ENCODE data around the gene RBM42. TPM values are rescaled to one million over a fixed set of nuclear protein-coding genes. Genes with fewer than 3 reads are reported as not detected.
A peak's percentile ranks its signal among the peaks of the same experiment; 100 is the strongest.

Gene RBM42
- total RNA-seq, 2 experiments from 2014 or later, result 87.4 to 92.2 TPM

GRCh38 chr19:35666251-35666913 is 37.5 kb downstream of the RBM42 start, which contains the start of gene UPK1A:
Gene UPK1A (plus strand): TSS chr19:35666517. CDS start chr19:35666813, 296 bp downstream.
- ATAC-seq (ENCODE audit: low read depth) (no peak), DNase-seq (no peak)
- Mint-ChIP-seq H3K4me1 (no peaks in the 10 kb centered on the region), H3K27me3 (peaks cover 13% of the 10 kb centered on the region), H3K4me3 (no peak within 1 kb of the TSS), H3K27ac (no peak within 1 kb of the TSS), H3K9me3 (no peaks in the 10 kb centered on the region), H3K36me3 (no peaks in the 10 kb centered on the region)
- POLR2A ChIA-PET, result no interaction called here

GRCh38 chr19:35669566-35669965 is 40.7 kb downstream of the RBM42 start:
- no peak overlapping the region for H3K27ac Mint-ChIP-seq
- H3K4me3 Mint-ChIP-seq, result no peak overlapping the region

GRCh38 chr19:35669974-35670373 is 41.1 kb downstream of the RBM42 start:
- Mint-ChIP-seq H3K4me3 (no peak overlapping the region), H3K27ac (no peak overlapping the region), H3K36me3 (no peaks in the 10 kb centered on the region), H3K9me3 (no peaks in the 10 kb centered on the region), H3K27me3 (peaks cover 33% of the 10 kb centered on the region), H3K4me1 (peaks cover 10% of the 10 kb centered on the region)
- DNase-seq, result no peak
- no peak for ATAC-seq (ENCODE audit: low read depth)
- POLR2A ChIA-PET, result no interaction called here

More at GRCh38 chr19:35669566-35669965, 40.7 kb downstream of the RBM42 start:
- DNase-seq, result no peak
- peaks cover 10% of the 10 kb centered on the region for H3K4me1 Mint-ChIP-seq
- H3K27me3 Mint-ChIP-seq, result peaks cover 30% of the 10 kb centered on the region
- ATAC-seq (ENCODE audit: low read depth), result no peak
- POLR2A ChIA-PET, result interaction anchor here (0.7 kb wide), 1 partner anchor 40 kb away, joined by 3 read pairs; no protein-coding TSS in a partner anchor
- H3K36me3 Mint-ChIP-seq, result no peaks in the 10 kb centered on the region
- no peaks in the 10 kb centered on the region for H3K9me3 Mint-ChIP-seq

GRCh38 chr19:35670686-35671085 is 41.9 kb downstream of the RBM42 start:
- H3K27ac Mint-ChIP-seq, result no peak overlapping the region
- H3K4me1 Mint-ChIP-seq, result peaks cover 10% of the 10 kb centered on the region
- POLR2A ChIA-PET, result no interaction called here
- H3K27me3 Mint-ChIP-seq, result peaks cover 36% of the 10 kb centered on the region
- ATAC-seq (ENCODE audit: low read depth), result no peak
- no peaks in the 10 kb centered on the region for H3K9me3 Mint-ChIP-seq
- no peak overlapping the region for H3K4me3 Mint-ChIP-seq
- DNase-seq, result no peak
- H3K36me3 Mint-ChIP-seq, result no peaks in the 10 kb centered on the region

- Mint-ChIP-seq H3K9me3 (no peaks in the 10 kb centered on the region), H3K36me3 (no peaks in the 10 kb centered on the region), H3K27ac (no peak overlapping the region), H3K27me3 (peaks cover 39% of the 10 kb centered on the region), H3K4me3 (no peak overlapping the region), H3K4me1 (peaks cover 10% of the 10 kb centered on the region)
- ATAC-seq (ENCODE audit: low read depth) (no peak), DNase-seq (no peak)
- POLR2A ChIA-PET, result interaction anchor here (1.6 kb wide), 1 partner anchor 23 kb away, joined by 4 read pairs; the partner anchor contains the start of gene COX6B1
These were observed 43.0 kb downstream of the RBM42 start for GRCh38 chr19:35671818-35672217.

- ATAC-seq (ENCODE audit: low read depth), result peak; percentile 81
- POLR2A ChIA-PET, result interaction anchor here (0.6 to 1.4 kb wide), 8 partner anchors 13 to 137 kb away, joined by 3 to 8 read pairs (median 3); partner anchors contain the start of genes COX6B1, ETV2, PSENEN and U2AF1L4
- H3K4me1 Mint-ChIP-seq, result peaks cover 10% of the 10 kb centered on the region
- no peaks in the 10 kb centered on the region for H3K9me3 Mint-ChIP-seq
- H3K27ac Mint-ChIP-seq, result peak overlapping the region; percentile 73
- H3K27me3 Mint-ChIP-seq, result peaks cover 39% of the 10 kb centered on the region
- H3K4me3 Mint-ChIP-seq, result peak overlapping the region; percentile 84
- H3K36me3 Mint-ChIP-seq, result no peaks in the 10 kb centered on the region
- DNase-seq, result peak; percentile 62
These were observed 44.4 kb downstream of the RBM42 start for GRCh38 chr19:35673121-35673804.

- ATAC-seq (ENCODE audit: low read depth) (no peak), DNase-seq (no peak)
- Mint-ChIP-seq H3K36me3 (no peaks in the 10 kb centered on the region), H3K27ac (no peak overlapping the region), H3K9me3 (no peaks in the 10 kb centered on the region), H3K27me3 (peaks cover 27% of the 10 kb centered on the region), H3K4me3 (no peak overlapping the region), H3K4me1 (peaks cover 10% of the 10 kb centered on the region)
- POLR2A ChIA-PET, result interaction anchor here (1.5 kb wide), 1 partner anchor 28 kb away, joined by 4 read pairs; the partner anchor contains the start of gene COX6B1
These were observed 46.8 kb downstream of the RBM42 start for GRCh38 chr19:35675589-35676140.

Other genes starting within 250 kb of the RBM42 start
- gene FFAR2, start 180.8 kb upstream of the RBM42 start, total RNA-seq, result not detected
- not detected for gene KRTDAP, start 138.6 kb upstream of the RBM42 start, total RNA-seq
- 1 to 10 TPM; 2.5 to 3.5 TPM for gene DMKN, start 115.4 kb upstream of the RBM42 start, total RNA-seq
- gene SBSN, start 100.7 kb upstream of the RBM42 start, total RNA-seq, result not detected
- gene GAPDHS, start 95.6 kb upstream of the RBM42 start, total RNA-seq, result not detected
- 10 to 100 TPM; 37.2 to 38.2 TPM for gene TMEM147, start 83.4 kb upstream of the RBM42 start, total RNA-seq
- gene ATP4A, start 65.4 kb upstream of the RBM42 start, total RNA-seq, result not detected
- not detected for gene PMIS2, start 42.9 kb upstream of the RBM42 start, total RNA-seq
- 10 to 100 TPM; 50.5 to 51.7 TPM for gene HAUS5, start 16.3 kb upstream of the RBM42 start, total RNA-seq
- 1 to 10 TPM; 1.6 to 1.9 TPM for gene ETV2, start 12.7 kb downstream of the RBM42 start, total RNA-seq
- gene COX6B1, start 19.3 kb downstream of the RBM42 start, total RNA-seq, result 100 to 1,000 TPM; 407 to 412 TPM
- 1 to 10 TPM in 1 of 2 experiments, under 1 TPM in 1; 0.88 to 1.7 TPM for gene UPK1A, start 37.5 kb downstream of the RBM42 start, total RNA-seq
- 10 to 100 TPM; 24.5 to 33.6 TPM for gene ZBTB32, start 75.5 kb downstream of the RBM42 start, total RNA-seq
- 10 to 100 TPM; 74.6 to 75.9 TPM for gene KMT2B, start 89.0 kb downstream of the RBM42 start, total RNA-seq
- 10 to 100 TPM; 63.0 to 63.4 TPM for gene IGFLR1, start 113.4 kb downstream of the RBM42 start, total RNA-seq
- gene U2AF1L4, start 116.4 kb downstream of the RBM42 start, total RNA-seq, result 10 to 100 TPM; 31.9 to 33.1 TPM
- gene PSENEN, start 116.6 kb downstream of the RBM42 start, total RNA-seq, result 10 to 100 TPM; 35.7 to 36.3 TPM
- 10 to 100 TPM; 18.3 to 22.4 TPM for gene LIN37, start 119.5 kb downstream of the RBM42 start, total RNA-seq
- gene HSPB6, start 128.0 kb downstream of the RBM42 start, total RNA-seq, result under 1 TPM in 1 of 2 experiments, not detected in 1; 0.36 TPM
- gene PROSER3, start 129.1 kb downstream of the RBM42 start, total RNA-seq, result 10 to 100 TPM; 53.0 to 59.9 TPM
- gene ARHGAP33, start 146.5 kb downstream of the RBM42 start, total RNA-seq, result 10 to 100 TPM; 64.4 to 76.5 TPM
- gene PRODH2, start 183.8 kb downstream of the RBM42 start, total RNA-seq, result not detected
- gene NPHS1, start 223.5 kb downstream of the RBM42 start, total RNA-seq, result under 1 TPM in 1 of 2 experiments, not detected in 1; 0.40 TPM
- 1 to 10 TPM; 2.9 to 3.0 TPM for gene KIRREL2, start 227.9 kb downstream of the RBM42 start, total RNA-seq
- gene APLP1, start 239.5 kb downstream of the RBM42 start, total RNA-seq, result 1 to 10 TPM; 1.2 to 1.4 TPM

Data from activated naive CD8-positive, alpha-beta T cell treated with anti-CD3 and anti-CD28 coated beads, Interleukin-2, amount 10 ng/mL, durations not matched to agents 7 days and 5 days (primary cell).